Mononuclear cell (primary cell): ENCODE data around the gene PLP1. TPM values are rescaled to one million over a fixed set of nuclear protein-coding genes. Genes with fewer than 3 reads are reported as not detected.

Experiments
- H3K27me3 ChIP-seq: 2 replicates; pipeline ENCODE4 v1.6.0; 2011; ENCODE audit warnings: low read length, control low read depth; ENCODE audit not compliant: insufficient read depth
- H3K4me1 ChIP-seq: 2 replicates; pipeline ENCODE4 v1.5.1; 2011; ENCODE audit warnings: mild to moderate bottlenecking, low read length, control low read depth; ENCODE audit not compliant: insufficient read depth
- H3K4me3 ChIP-seq: 2 replicates; pipeline ENCODE4 v1.5.1; 2011; ENCODE audit warnings: mild to moderate bottlenecking, low read length, moderate library complexity
- H3K9me3 ChIP-seq: 2 replicates; pipeline ENCODE4 v1.5.1; 2011; ENCODE audit warnings: low read depth, mild to moderate bottlenecking, control low read depth, low read length
- total RNA-seq: library from RNA; depleted of rRNA; stranded (reverse); fragments of >200 nt; gene quantifications from one replicate; pipeline ENCODE4 v1.2.3, GENCODE V29; 2012

PLP1 gene
- total RNA-seq, 1 donor: not detected

- peaks cover 2% of the 10 kb centered on the region for H3K27me3 ChIP-seq
- peak within 1 kb of the TSS; percentile 43 for H3K4me3 ChIP-seq
- no peaks in the 10 kb centered on the region for H3K9me3 ChIP-seq
- peaks cover 6% of the 10 kb centered on the region for H3K4me1 ChIP-seq
Observed at GRCh38 chrX:103831803-103832544, 55.3 kb downstream of the PLP1 start, which contains the start of gene RAB9B. TSS of gene RAB9B (minus strand) at chrX:103832257. CDS start at chrX:103825784, 6,473 bp downstream.

GRCh38 chrX:103839404-103839803, 62.8 kb downstream of the PLP1 start:
- H3K27me3 ChIP-seq: no peaks in the 10 kb centered on the region
- no peak overlapping the region for H3K4me3 ChIP-seq
- no peaks in the 10 kb centered on the region for H3K9me3 ChIP-seq
- H3K4me1 ChIP-seq: no peaks in the 10 kb centered on the region

Other genes starting within 250 kb of the PLP1 start
- gene TCEAL4, start 191.3 kb upstream of the PLP1 start, total RNA-seq: 3.7 TPM
- gene TCEAL3, start 168.9 kb upstream of the PLP1 start, total RNA-seq: 2.4 TPM
- 5.7 TPM for gene TCEAL1, start 147.9 kb upstream of the PLP1 start, total RNA-seq
- 153 TPM for gene MORF4L2, start 90.1 kb upstream of the PLP1 start, total RNA-seq
- not detected for gene TMEM31, start 65.9 kb upstream of the PLP1 start, total RNA-seq
- gene RAB9B, start 55.4 kb downstream of the PLP1 start, total RNA-seq: under 0.01 TPM
- gene TMSB15B, start 185.8 kb downstream of the PLP1 start, total RNA-seq: 5.9 TPM
- gene H2BW1, start 236.9 kb downstream of the PLP1 start, total RNA-seq: not detected